PC-9 (cell line): Measurements from ENCODE around the gene NSMCE1. TPM values are rescaled to one million over a fixed set of nuclear protein-coding genes. Genes with fewer than 3 reads are reported as not detected.

Experiments used
- BruUV-seq: library from RNA; stranded (reverse); fragments of 400-500 nt; replicated peaks from 2 replicates; lab custom pipeline; 2021; lab: Mats Ljungman, UMichigan
- CTCF ChIA-PET: fragments of 300-600 bp; sonication (Branson Sonifier 250); formaldehyde crosslinking; loops from one replicate; lab custom pipeline; 2022; ENCODE audit warnings: antibody characterized with exemption; lab: Charles Lee
- POLR2A ChIA-PET: fragments of 300-600 bp; sonication (Branson Sonifier 250); formaldehyde crosslinking; loops from one replicate; lab custom pipeline; 2022; ENCODE audit warnings: antibody characterized with exemption; ENCODE audit not compliant: unreplicated experiment; lab: Charles Lee
- DNase-seq, 2 experiments: peaks; one replicate each; pipeline versions ENCODE4 v3.0.0 to v3.0.0-alpha.2; 2015 to 2022; ENCODE audit warnings: mixed read lengths in 1 of 2
- H2AFZ ChIP-seq: fragments of 200-600 bp; sonication (generic); 2 replicates; pipeline ENCODE4 v1.8.1; 2017; ENCODE audit warnings: antibody characterized with exemption
- H3F3A ChIP-seq: fragments of 200-600 bp; sonication (generic); 2 replicates; pipeline ENCODE4 v1.8.1; 2017; ENCODE audit warnings: antibody characterized with exemption, mild to moderate bottlenecking, low read depth; ENCODE audit not compliant: insufficient read depth
- H3K27ac ChIP-seq: fragments of 200-600 bp; sonication (generic); 2 replicates; pipeline ENCODE4 v1.6.1; 2016; ENCODE audit warnings: mixed run types
- H3K27me3 ChIP-seq: fragments of 200-600 bp; sonication (generic); 2 replicates; pipeline ENCODE4 v1.6.1; 2016; ENCODE audit warnings: low read depth, mixed run types; ENCODE audit not compliant: insufficient read depth
- H3K36me3 ChIP-seq: fragments of 200-600 bp; sonication (generic); 2 replicates; pipeline ENCODE4 v1.6.1; 2016; ENCODE audit warnings: low read depth, mixed run types
- H3K4me1 ChIP-seq: fragments of 200-600 bp; sonication (generic); replicated peaks from 2 replicates; pipeline ENCODE4 v1.6.1; 2016; ENCODE audit warnings: mixed run types; ENCODE audit not compliant: insufficient read depth
- H3K4me2 ChIP-seq: fragments of 200-600 bp; sonication (generic); 2 replicates; pipeline ENCODE4 v1.6.1; 2017; ENCODE audit warnings: mixed run types
- H3K4me3 ChIP-seq: fragments of 200-600 bp; sonication (generic); 2 replicates; pipeline ENCODE4 v1.6.1; 2016; ENCODE audit warnings: mixed run types
- H3K79me2 ChIP-seq: fragments of 200-600 bp; sonication (generic); 2 replicates; pipeline ENCODE4 v1.6.1; 2017; ENCODE audit warnings: low read depth, mixed run types
- H3K9me2 ChIP-seq: fragments of 200-600 bp; sonication (generic); 2 replicates; pipeline ENCODE4 v1.8.1; 2017; ENCODE audit warnings: mild to moderate bottlenecking; ENCODE audit not compliant: insufficient read depth
- H3K9me3 ChIP-seq: fragments of 200-600 bp; sonication (generic); 2 replicates; pipeline ENCODE4 v1.8.1; 2016; ENCODE audit warnings: low read depth; ENCODE audit not compliant: insufficient read depth
- H4K20me1 ChIP-seq: fragments of 200-600 bp; sonication (generic); 2 replicates; pipeline ENCODE4 v1.8.1; 2017; ENCODE audit not compliant: insufficient read depth
- CTCF ChIP-seq: fragments of 200-600 bp; sonication (generic); conservative IDR thresholded peaks from 2 replicates; pipeline ENCODE4 v1.6.1; 2017; ENCODE audit warnings: mixed run types, antibody characterized with exemption, mild to moderate bottlenecking, moderate library complexity
- EZH2 ChIP-seq: fragments of 200-600 bp; sonication (generic); IDR thresholded peaks from 2 replicates; pipeline ENCODE4 v1.8.0; 2017; ENCODE audit warnings: antibody characterized with exemption, low read depth
- intact Hi-C: fragments of 100-400 bp; cut with micrococcal nuclease; formaldehyde crosslinking; loops from one replicate; pipeline ENCODE4 v1.10.0; 2022; ENCODE audit not compliant: unreplicated experiment
- total RNA-seq: library from RNA; stranded (reverse); gene quantifications from 2 replicates; pipeline ENCODE4 v1.2.3, GENCODE V29; 2021

Gene NSMCE1
- total RNA-seq, 1 experiment from 2014 or later = 114 TPM

- H3K4me2 ChIP-seq = no peak overlapping the region
- H2AFZ ChIP-seq = no peak overlapping the region
- H3F3A ChIP-seq = no peaks in the 10 kb centered on the region
- CTCF ChIA-PET = no interaction called here
- no peak overlapping the region for H3K27ac ChIP-seq
- TF ChIP-seq CTCF = no peak
- TF ChIP-seq EZH2 = no peak
- H3K4me3 ChIP-seq = no peak overlapping the region
- BruUV-seq = no TSS peak
- intact Hi-C loops = no loop called here
- no peaks in the 10 kb centered on the region for H3K4me1 ChIP-seq
- H3K79me2 ChIP-seq = no peaks in the 10 kb centered on the region
- H3K9me2 ChIP-seq = no peaks in the 10 kb centered on the region
- H3K36me3 ChIP-seq = no peaks in the 10 kb centered on the region
- no peaks in the 10 kb centered on the region for H3K9me3 ChIP-seq
- H4K20me1 ChIP-seq = no peaks in the 10 kb centered on the region
- POLR2A ChIA-PET = no interaction called here
- H3K27me3 ChIP-seq = no peaks in the 10 kb centered on the region
- no peak for DNase-seq
These were observed 48.0 kb downstream of the NSMCE1 start for GRCh38 chr16:27220527-27220926.

- H3K79me2 ChIP-seq = no peaks in the 10 kb centered on the region
- no peak overlapping the region for H2AFZ ChIP-seq
- CTCF ChIA-PET = no interaction called here
- no peaks in the 10 kb centered on the region for H3K9me3 ChIP-seq
- BruUV-seq = no TSS peak
- H3K4me1 ChIP-seq = no peaks in the 10 kb centered on the region
- H3K9me2 ChIP-seq = no peaks in the 10 kb centered on the region
- H3K27ac ChIP-seq = no peak overlapping the region
- H3F3A ChIP-seq = no peaks in the 10 kb centered on the region
- H3K4me2 ChIP-seq = no peak overlapping the region
- H3K4me3 ChIP-seq = no peak overlapping the region
- no peak for DNase-seq
- POLR2A ChIA-PET = no interaction called here
- no peaks in the 10 kb centered on the region for H4K20me1 ChIP-seq
- H3K36me3 ChIP-seq = no peaks in the 10 kb centered on the region
- no peak for TF ChIP-seq EZH2
- TF ChIP-seq CTCF = no peak
- H3K27me3 ChIP-seq = no peaks in the 10 kb centered on the region
- intact Hi-C loops = no loop called here
These were observed 48.5 kb downstream of the NSMCE1 start for GRCh38 chr16:27220120-27220519.

GRCh38 chr16:27219161-27219560 lies 49.4 kb downstream of the NSMCE1 start:
- TF ChIP-seq EZH2 (no peak), CTCF (no peak)

More at GRCh38 chr16:27219161-27219560, 49.4 kb downstream of the NSMCE1 start:
- no TSS peak for BruUV-seq
- no peaks in the 10 kb centered on the region for H3K36me3 ChIP-seq
- no peaks in the 10 kb centered on the region for H3K4me1 ChIP-seq
- H3K4me3 ChIP-seq = no peak overlapping the region
- H3K27ac ChIP-seq = no peak overlapping the region
- no peaks in the 10 kb centered on the region for H3F3A ChIP-seq
- no peak overlapping the region for H3K4me2 ChIP-seq
- no peaks in the 10 kb centered on the region for H3K27me3 ChIP-seq
- H2AFZ ChIP-seq = no peak overlapping the region
- no peaks in the 10 kb centered on the region for H4K20me1 ChIP-seq
- H3K9me2 ChIP-seq = no peaks in the 10 kb centered on the region
- H3K79me2 ChIP-seq = no peaks in the 10 kb centered on the region
- CTCF ChIA-PET = no interaction called here
- DNase-seq = no peak
- POLR2A ChIA-PET = no interaction called here
- H3K9me3 ChIP-seq = no peaks in the 10 kb centered on the region
- intact Hi-C loops = no loop called here
